Hepatocyte (in vitro differentiated cells): ENCODE results near the gene SCML1.

ENCODE experiments used
- EZH2phosphoT487 ChIP-seq: fragments of 200-600 bp; sonication (generic); IDR thresholded peaks from one replicate; pipeline ENCODE4 v1.6.1; 2018; ENCODE audit warnings: antibody characterized with exemption, mild to moderate bottlenecking, low read depth, moderate library complexity; ENCODE audit not compliant: unreplicated experiment, severe bottlenecking
- TF ChIP-seq, protein P1 (sequence below): fragments of 200-600 bp; sonication (generic); IDR thresholded peaks from 2 replicates; pipeline ENCODE4 v1.5.1; 2016; ENCODE audit warnings: antibody characterized with exemption, mild to moderate bottlenecking; ENCODE audit not compliant: poor library complexity

DNA sequence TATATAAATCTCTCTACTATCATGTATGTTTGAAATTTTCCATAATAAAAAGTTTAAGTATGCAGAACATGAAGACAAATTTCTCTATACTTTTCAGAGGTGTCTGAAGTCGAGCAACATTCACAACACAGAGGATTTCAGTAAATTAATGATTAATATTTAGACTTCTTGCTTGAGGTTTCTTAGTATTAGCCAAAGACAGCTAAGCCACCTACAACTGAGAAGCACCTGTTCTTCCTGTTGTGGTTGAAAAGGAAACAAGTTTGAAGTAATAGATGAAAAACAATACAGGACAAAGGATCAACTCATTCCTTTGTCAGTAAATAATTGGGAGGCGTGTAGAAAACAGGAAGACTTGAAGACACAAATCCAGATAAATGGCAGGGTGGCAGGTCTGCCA is 21.1 kb downstream of the SCML1 start:
- TF ChIP-seq, protein P1, sequence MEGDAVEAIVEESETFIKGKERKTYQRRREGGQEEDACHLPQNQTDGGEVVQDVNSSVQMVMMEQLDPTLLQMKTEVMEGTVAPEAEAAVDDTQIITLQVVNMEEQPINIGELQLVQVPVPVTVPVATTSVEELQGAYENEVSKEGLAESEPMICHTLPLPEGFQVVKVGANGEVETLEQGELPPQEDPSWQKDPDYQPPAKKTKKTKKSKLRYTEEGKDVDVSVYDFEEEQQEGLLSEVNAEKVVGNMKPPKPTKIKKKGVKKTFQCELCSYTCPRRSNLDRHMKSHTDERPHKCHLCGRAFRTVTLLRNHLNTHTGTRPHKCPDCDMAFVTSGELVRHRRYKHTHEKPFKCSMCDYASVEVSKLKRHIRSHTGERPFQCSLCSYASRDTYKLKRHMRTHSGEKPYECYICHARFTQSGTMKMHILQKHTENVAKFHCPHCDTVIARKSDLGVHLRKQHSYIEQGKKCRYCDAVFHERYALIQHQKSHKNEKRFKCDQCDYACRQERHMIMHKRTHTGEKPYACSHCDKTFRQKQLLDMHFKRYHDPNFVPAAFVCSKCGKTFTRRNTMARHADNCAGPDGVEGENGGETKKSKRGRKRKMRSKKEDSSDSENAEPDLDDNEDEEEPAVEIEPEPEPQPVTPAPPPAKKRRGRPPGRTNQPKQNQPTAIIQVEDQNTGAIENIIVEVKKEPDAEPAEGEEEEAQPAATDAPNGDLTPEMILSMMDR, result no peak
- TF ChIP-seq EZH2phosphoT487, result no peak
